SK-N-SH (cell line): ENCODE measurements around the gene FOXK1. TPM values are rescaled to one million over a fixed set of nuclear protein-coding genes. Genes with fewer than 3 reads are reported as not detected.

Source experiments
- CTCF ChIA-PET: fragments of 300-600, 350-600 bp; formaldehyde crosslinking; extraction: SDS; loops from one replicate; lab custom pipeline; 2021; lab: Yijun Ruan, JAX
- POLR2A ChIA-PET: fragments of 350-600 bp; sonication (Branson Sonifier 250); formaldehyde crosslinking; extraction: SDS; loops from one replicate; lab custom pipeline; 2020; ENCODE audit warnings: antibody characterized with exemption, inconsistent platforms; lab: Yijun Ruan, JAX
- DNase-seq: peaks from one replicate; pipeline ENCODE4 v3.0.0; 2012
- H2AFZ ChIP-seq: fragments of 200-600 bp; sonication (generic); 2 replicates; pipeline ENCODE4 v1.8.1; 2016; ENCODE audit warnings: antibody characterized with exemption, mild to moderate bottlenecking, low read depth
- H3F3A ChIP-seq: fragments of 200-600 bp; sonication (generic); replicated peaks from 2 replicates; pipeline ENCODE3; 2016; ENCODE audit warnings: antibody characterized with exemption, mild to moderate bottlenecking; ENCODE audit not compliant: insufficient read depth
- H3K27ac ChIP-seq, 2 experiments: fragments of 200-500 bp in 1 of 2; fragments of 200-600 bp in 1 of 2; sonication (Bioruptor generic) in 1 of 2; sonication (generic), shearing (Covaris generic) in 1 of 2; 2 replicates each; pipeline versions ENCODE4 v1.5.1 to v1.6.1; 2014 to 2016; ENCODE audit warnings: low read depth in 2 of 2, inconsistent platforms in 1 of 2, low read length in 1 of 2, mild to moderate bottlenecking in 1 of 2, mixed read lengths in 1 of 2
- H3K27me3 ChIP-seq: fragments of 200-600 bp; sonication (generic), shearing (Covaris generic); 2 replicates; pipeline ENCODE4 v1.6.1; 2016; ENCODE audit warnings: mixed run types; ENCODE audit not compliant: insufficient read depth
- H3K36me3 ChIP-seq, 2 experiments: fragments of 200-500 bp in 1 of 2; fragments of 200-600 bp in 1 of 2; sonication (Bioruptor generic) in 1 of 2; sonication (generic) in 1 of 2; replicated peaks in 1 of 2; 2 replicates each; pipeline versions ENCODE3 to v1.5.1; 2014 to 2016; ENCODE audit warnings: low read length in 1 of 2, mild to moderate bottlenecking in 1 of 2; ENCODE audit not compliant: insufficient read depth in 2 of 2, control insufficient read depth in 1 of 2
- H3K4me1 ChIP-seq, 2 experiments: fragments of 200-500 bp in 1 of 2; fragments of 200-600 bp in 1 of 2; sonication (Bioruptor generic) in 1 of 2; sonication (generic), shearing (Covaris generic) in 1 of 2; 2 replicates each; pipeline versions ENCODE4 v1.5.1 to v1.6.1; 2014 to 2016; ENCODE audit warnings: low read depth in 1 of 2, low read length in 1 of 2, mixed run types in 1 of 2; ENCODE audit not compliant: insufficient read depth in 2 of 2, control insufficient read depth in 1 of 2
- H3K4me2 ChIP-seq: fragments of 200-600 bp; sonication (generic), shearing (Covaris generic); 2 replicates; pipeline ENCODE4 v1.6.1; 2017; ENCODE audit warnings: mixed run types
- H3K4me3 ChIP-seq, 2 experiments: fragments of 200-500 bp in 1 of 2; fragments of 200-600 bp in 1 of 2; sonication (Bioruptor generic) in 1 of 2; sonication (generic), shearing (Covaris generic) in 1 of 2; 2 replicates each; pipeline versions ENCODE4 v1.5.1 to v1.8.1; 2014 to 2016; ENCODE audit warnings: low read depth in 2 of 2, inconsistent platforms in 1 of 2, low read length in 1 of 2, mild to moderate bottlenecking in 1 of 2, mixed read lengths in 1 of 2, moderate library complexity in 1 of 2
- H3K79me2 ChIP-seq: fragments of 200-600 bp; sonication (generic); 2 replicates; pipeline ENCODE4 v1.8.1; 2017; ENCODE audit warnings: mild to moderate bottlenecking; ENCODE audit not compliant: insufficient read depth
- H3K9ac ChIP-seq: fragments of 200-600 bp; sonication (generic); 2 replicates; pipeline ENCODE4 v1.6.1; 2017; ENCODE audit warnings: mixed run types
- H3K9me2 ChIP-seq: fragments of 200-600 bp; sonication (generic); 2 replicates; pipeline ENCODE4 v1.6.1; 2017; ENCODE audit warnings: mixed run types
- H3K9me3 ChIP-seq: fragments of 200-600 bp; sonication (generic); 2 replicates; pipeline ENCODE4 v1.6.1; 2017; ENCODE audit warnings: mixed run types, mild to moderate bottlenecking, moderate library complexity
- H4K20me1 ChIP-seq: fragments of 200-600 bp; sonication (generic); 2 replicates; pipeline ENCODE4 v1.6.1; 2017; ENCODE audit warnings: mild to moderate bottlenecking, mixed run types; ENCODE audit not compliant: insufficient read depth
- CTCF ChIP-seq: fragments of 200-600 bp; sonication (generic); IDR thresholded peaks from 2 replicates; pipeline ENCODE4 v1.6.1; 2017; ENCODE audit warnings: antibody characterized with exemption, mild to moderate bottlenecking, moderate library complexity
- FOSL2 ChIP-seq: IDR thresholded peaks from 2 replicates; pipeline ENCODE4 v1.4.0; 2012; ENCODE audit warnings: low read depth, mild to moderate bottlenecking, moderate library complexity, borderline replicate concordance
- FOXJ3 ChIP-seq: sonication (generic); formaldehyde crosslinking; IDR thresholded peaks from 2 replicates; pipeline ENCODE4 v1.5.1; 2020; ENCODE audit warnings: mild to moderate bottlenecking, missing genetic modification reagents
- FOXM1 ChIP-seq: IDR thresholded peaks from 2 replicates; pipeline ENCODE4 v1.4.0; 2012; ENCODE audit warnings: low read depth, mild to moderate bottlenecking
- GABPA ChIP-seq: IDR thresholded peaks from 2 replicates; pipeline ENCODE4 v1.4.0; 2012; ENCODE audit warnings: low read depth, mild to moderate bottlenecking
- IRF3 ChIP-seq: fragments of 150-350 bp; IDR thresholded peaks from 2 replicates; pipeline ENCODE4 v1.6.1; 2016; ENCODE audit warnings: mild to moderate bottlenecking, low read depth, low read length
- MAX ChIP-seq: IDR thresholded peaks from 2 replicates; pipeline ENCODE4 v1.4.0; 2012; ENCODE audit warnings: low read depth
- MXI1 ChIP-seq: IDR thresholded peaks from 2 replicates; pipeline ENCODE4 v1.6.1; 2012; ENCODE audit warnings: mild to moderate bottlenecking, low read depth, low read length, improper control_type of control experiment
- NFIC ChIP-seq: IDR thresholded peaks from 2 replicates; pipeline ENCODE4 v1.4.0; 2012; ENCODE audit warnings: borderline replicate concordance
- NRF1 ChIP-seq: IDR thresholded peaks from 2 replicates; pipeline ENCODE4 v1.6.1; 2012; ENCODE audit warnings: low read depth, mild to moderate bottlenecking, low read length
- PBX3 ChIP-seq: IDR thresholded peaks from 2 replicates; pipeline ENCODE4; 2012
- TAF1 ChIP-seq: IDR thresholded peaks from 2 replicates; pipeline ENCODE4 v1.6.1; 2012; ENCODE audit warnings: low read depth, mild to moderate bottlenecking, low read length, moderate library complexity, borderline replicate concordance
- TCF12 ChIP-seq: IDR thresholded peaks from 2 replicates; pipeline ENCODE4 v1.4.0; 2012
- TEAD4 ChIP-seq: IDR thresholded peaks from 2 replicates; pipeline ENCODE4 v1.4.0; 2012; ENCODE audit warnings: mild to moderate bottlenecking, borderline replicate concordance; ENCODE audit not compliant: insufficient read depth
- USF1 ChIP-seq: IDR thresholded peaks from 2 replicates; pipeline ENCODE4 v1.4.0; 2012; ENCODE audit warnings: low read depth, borderline replicate concordance
- USF2 ChIP-seq: fragments of 150-350 bp; IDR thresholded peaks from 2 replicates; pipeline ENCODE4 v1.6.1; 2017; ENCODE audit warnings: antibody characterized with exemption, low read length, low read depth, borderline replicate concordance
- YY1 ChIP-seq: IDR thresholded peaks from 2 replicates; pipeline ENCODE4 v1.4.0; 2012; ENCODE audit warnings: low read depth, mild to moderate bottlenecking
- WGBS: methylation state at CpG from one replicate; pipeline ENCODE4 v1.1.6; 2017; ENCODE audit warnings: low lambda C conversion rate; 5-methylcytosine and 5-hydroxymethylcytosine counted together
- polyA plus RNA-seq, 3 experiments: library from polyadenylated mRNA; depleted of rRNA; stranded (reverse); fragments of >200 nt; gene quantifications; 2 replicates each; pipeline ENCODE4 v1.2.3, GENCODE V29; 2012

The FOXK1 gene
- polyA plus RNA-seq, 1 of the 3 experiments (the other 2 are of a cell fraction) = 4.7 TPM

- TF ChIP-seq NRF1 (no peak), USF2 (no peak), MXI1 (no peak), YY1 (no peak), TCF12 (no peak), PBX3 (no peak), MAX (no peak), FOSL2 (no peak), CTCF (no peak), FOXM1 (no peak), FOXJ3 (CRISPR knock-in tag) (no peak), TAF1 (no peak), TEAD4 (no peak), GABPA (no peak)
- Histone ChIP-seq H3K4me1 (no peaks in the 10 kb centered on the region; a peak in 1 of 4 replicates), H3K27me3 (no peaks in the 10 kb centered on the region), H3K4me2 (no peak overlapping the region), H3F3A (no peaks in the 10 kb centered on the region), H3K36me3 (no peaks in the 10 kb centered on the region), H3K27ac (no peak overlapping the region), H3K79me2 (no peaks in the 10 kb centered on the region), H3K9me3 (no peaks in the 10 kb centered on the region), H2AFZ (no peak overlapping the region), H3K4me3 (no peak overlapping the region), H3K9me2 (no peaks in the 10 kb centered on the region), H4K20me1 (no peaks in the 10 kb centered on the region), H3K9ac (no peak overlapping the region)
- 65% methylated on average over 5 of the region's 5 CpGs for WGBS
- POLR2A ChIA-PET = no interaction called here
- no peak for DNase-seq
- CTCF ChIA-PET = no interaction called here
Measured at GRCh38 chr7:4653771-4654170, 28.3 kb upstream of the FOXK1 start.

GRCh38 chr7:4655311-4655710 lies 26.8 kb upstream of the FOXK1 start:
- Histone ChIP-seq H3K36me3 (no peaks in the 10 kb centered on the region), H3K79me2 (no peaks in the 10 kb centered on the region), H3F3A (no peaks in the 10 kb centered on the region), H3K4me2 (no peak overlapping the region), H3K9me2 (no peaks in the 10 kb centered on the region), H4K20me1 (no peaks in the 10 kb centered on the region), H3K4me3 (no peak overlapping the region), H3K9ac (no peak overlapping the region), H3K27ac (no peak overlapping the region), H2AFZ (no peak overlapping the region), H3K9me3 (no peaks in the 10 kb centered on the region), H3K27me3 (no peaks in the 10 kb centered on the region), H3K4me1 (no peaks in the 10 kb centered on the region; a peak in 1 of 4 replicates)
- 53% methylated on average over 2 of the region's 2 CpGs for WGBS
- TF ChIP-seq USF1 = no peak
- TF ChIP-seq NFIC = no peak
- no peak for TF ChIP-seq IRF3
- no peak for TF ChIP-seq FOXJ3 (CRISPR knock-in tag)
- TF ChIP-seq MXI1 = no peak
- no peak for TF ChIP-seq TAF1
- ChIA-PET POLR2A (no interaction called here), CTCF (interaction anchor here (1.7 kb wide), 1 partner anchor 13 kb away, joined by 6 read pairs; no protein-coding TSS in a partner anchor)
- no peak for DNase-seq
